BLaER1 treated with 17β-estradiol and CSF1 and Interleukin-3, amounts not matched to agents 10 nM and 100 nM (cell line): ENCODE results near the gene XRN2.
A peak's percentile ranks its signal among the peaks of the same experiment; 100 is the strongest.

Experiments
- H3K27ac ChIP-seq, 11 experiments: shearing (Covaris generic); formaldehyde crosslinking; 2 replicates each; pipeline ENCODE4 v1.8.1; 2022
- H3K27me3 ChIP-seq, 11 experiments: shearing (Covaris generic); formaldehyde crosslinking; 2 replicates each; pipeline ENCODE4 v1.8.1; 2022
- H3K36me3 ChIP-seq, 11 experiments: shearing (Covaris generic); formaldehyde crosslinking; 2 replicates each; pipeline ENCODE4 v1.8.1; 2022
- H3K4me1 ChIP-seq, 10 experiments: shearing (Covaris generic); formaldehyde crosslinking; 2 replicates each; pipeline ENCODE4 v1.8.1; 2022
- H3K4me2 ChIP-seq, 11 experiments: shearing (Covaris generic); formaldehyde crosslinking; 2 replicates each; pipeline ENCODE4 v1.8.1; 2022
- H3K4me3 ChIP-seq, 10 experiments: shearing (Covaris generic); formaldehyde crosslinking; 2 replicates each; pipeline ENCODE4 v1.8.1; 2022
- H3K9ac ChIP-seq, 11 experiments: shearing (Covaris generic); formaldehyde crosslinking; 2 replicates each; pipeline ENCODE4 v1.8.1; 2022
- H3K9me3 ChIP-seq, 11 experiments: shearing (Covaris generic); formaldehyde crosslinking; replicated peaks in 1 of 11; 2 replicates each; pipeline ENCODE4 v1.8.1; 2022
- H4K20me1 ChIP-seq, 11 experiments: shearing (Covaris generic); formaldehyde crosslinking; 2 replicates each; pipeline ENCODE4 v1.8.1; 2022
- Cebpa-rat ChIP-seq, 11 experiments: shearing (Covaris generic); IDR thresholded peaks; 2 replicates each; pipeline ENCODE4 v1.8.1; 2022

Gene XRN2

GRCh38 chr20:21309678-21310467, 6.7 kb downstream of the XRN2 start:
- Histone ChIP-seq H3K36me3 (peaks cover 24 to 77% (median 72%) of the 10 kb centered on the region in 11 experiments), H3K4me1 (peaks cover 2 to 73% (median 10%) of the 10 kb centered on the region in 10 experiments; a peak in 19 of 20 replicates), H3K9me3 (peaks cover 4 to 57% (median 34%) of the 10 kb centered on the region in 11 experiments; a peak in 21 of 22 replicates), H3K9ac (no peak overlapping the region), H3K4me2 (peak overlapping the region in 4 of 11 experiments; percentile 8 to 79 (median 24); a peak in 5 of 22 replicates), H4K20me1 (peaks cover 64 to 76% (median 74%) of the 10 kb centered on the region in 11 experiments; a peak in 21 of 22 replicates), H3K27me3 (no peaks in the 10 kb centered on the region), H3K27ac (no peak overlapping the region), H3K4me3 (no peak overlapping the region)
- TF ChIP-seq Cebpa-rat (IDR thresholded peaks at IDR 0.05): no peak

- Histone ChIP-seq H3K27ac (no peak overlapping the region), H4K20me1 (peaks cover 89 to 100% (median 100%) of the 10 kb centered on the region in 11 experiments; a peak in 21 of 22 replicates), H3K27me3 (no peaks in the 10 kb centered on the region), H3K9me3 (peaks cover 4 to 80% (median 60%) of the 10 kb centered on the region in 11 experiments; a peak in 21 of 22 replicates), H3K4me1 (peaks cover 0 to 93% (median 13%) of the 10 kb centered on the region in 10 experiments; a peak in 17 of 20 replicates), H3K4me2 (peak overlapping the region in 3 of 11 experiments; percentile 0 to 90 (median 79); a peak in 5 of 22 replicates), H3K36me3 (peaks cover 28 to 92% (median 77%) of the 10 kb centered on the region in 11 experiments), H3K9ac (no peak overlapping the region), H3K4me3 (no peak overlapping the region)
- TF ChIP-seq Cebpa-rat (IDR thresholded peaks at IDR 0.05): no peak
Observed at GRCh38 chr20:21312813-21313474, 9.8 kb downstream of the XRN2 start.

DNA sequence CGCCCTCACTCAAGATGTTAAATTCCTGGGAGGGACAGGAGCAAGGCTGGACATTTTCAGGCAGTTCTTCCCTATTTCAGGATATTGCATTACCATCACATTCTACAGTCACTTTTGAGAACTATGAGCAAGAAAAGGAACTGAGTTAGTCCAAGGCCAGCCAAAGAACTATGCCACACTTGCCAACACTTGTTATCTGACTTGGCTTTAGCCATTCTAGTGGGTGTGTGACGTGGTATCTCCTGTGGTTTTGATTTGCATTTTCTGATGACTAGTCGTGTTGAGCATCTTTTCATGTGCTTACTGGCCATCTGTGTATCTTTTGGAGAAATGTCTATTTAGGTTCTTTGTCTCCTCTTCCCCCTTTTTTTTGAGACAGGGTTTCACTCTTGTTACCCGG, 12.0 kb downstream of the XRN2 start:
- peak overlapping the region in 9 of 11 experiments; percentile 12 to 90 (median 36); a peak in 13 of 22 replicates for H3K4me2 ChIP-seq
- no peaks in the 10 kb centered on the region for H3K27me3 ChIP-seq
- peaks cover 9 to 87% (median 74%) of the 10 kb centered on the region in 11 experiments; a peak in 20 of 22 replicates for H3K9me3 ChIP-seq
- H3K4me3 ChIP-seq: 0 out of 20 replicates have a peak overlapping the region, but pooled peaks of 1 of the 10 experiments have one; percentile 0
- peaks cover 78 to 100% (median 98%) of the 10 kb centered on the region in 11 experiments; a peak in 21 of 22 replicates for H4K20me1 ChIP-seq
- peak overlapping the region in 2 of 11 experiments; percentile 40 to 59; a peak in 3 of 22 replicates for H3K9ac ChIP-seq
- peaks cover 0 to 71% (median 13%) of the 10 kb centered on the region in 10 experiments; a peak in 17 of 20 replicates for H3K4me1 ChIP-seq
- no peak for TF ChIP-seq Cebpa-rat (IDR thresholded peaks at IDR 0.05)
- H3K36me3 ChIP-seq: peaks cover 19 to 77% (median 63%) of the 10 kb centered on the region in 11 experiments; a peak in 21 of 22 replicates
- H3K27ac ChIP-seq: peak overlapping the region in 4 of 11 experiments; percentile 12 to 76 (median 63); a peak in 6 of 22 replicates

- Histone ChIP-seq H4K20me1 (peaks cover 75 to 100% (median 97%) of the 10 kb centered on the region in 11 experiments), H3K4me2 (peak overlapping the region in 1 of 11 experiments; percentile 76; a peak in 2 of 22 replicates), H3K27me3 (no peaks in the 10 kb centered on the region), H3K9me3 (peaks cover 33 to 67% (median 58%) of the 10 kb centered on the region in 11 experiments), H3K36me3 (peaks cover 18 to 74% (median 55%) of the 10 kb centered on the region in 11 experiments; a peak in 21 of 22 replicates), H3K4me3 (no peak overlapping the region), H3K4me1 (peaks cover 12 to 53% (median 26%) of the 10 kb centered on the region in 10 experiments; a peak in 18 of 20 replicates), H3K9ac (no peak overlapping the region), H3K27ac (no peak overlapping the region)
- no peak for TF ChIP-seq Cebpa-rat (IDR thresholded peaks at IDR 0.05)
Observed at GRCh38 chr20:21322083-21322710, 19.1 kb downstream of the XRN2 start.

DNA sequence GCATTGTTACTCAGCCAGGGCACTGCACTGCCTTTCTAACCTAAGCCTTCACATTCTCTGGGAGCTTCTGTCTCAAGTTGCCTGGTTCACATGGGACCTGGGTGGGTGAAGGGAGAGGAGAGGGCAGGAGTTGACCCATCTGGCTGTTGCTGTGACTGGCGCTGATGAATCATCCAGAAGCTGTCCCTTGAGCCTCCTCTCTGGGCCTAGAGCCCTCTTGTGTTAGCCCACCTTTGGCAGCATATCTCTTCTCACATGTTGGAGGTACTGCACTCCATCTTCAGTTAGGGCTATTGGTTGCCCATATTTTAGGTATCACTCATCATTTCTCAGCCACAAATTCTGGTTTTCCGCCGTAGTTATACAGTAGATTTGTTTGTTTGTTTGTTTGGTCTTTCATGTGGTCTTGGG, 19.8 kb downstream of the XRN2 start:
- H4K20me1 ChIP-seq: peaks cover 71 to 100% (median 97%) of the 10 kb centered on the region in 11 experiments
- peaks cover 14 to 74% (median 58%) of the 10 kb centered on the region in 11 experiments; a peak in 21 of 22 replicates for H3K36me3 ChIP-seq
- peaks cover 12 to 59% (median 26%) of the 10 kb centered on the region in 10 experiments; a peak in 18 of 20 replicates for H3K4me1 ChIP-seq

GRCh38 chr20:21323640-21324039, 20.5 kb downstream of the XRN2 start:
- H3K4me2 ChIP-seq: peak overlapping the region in 4 of 11 experiments; percentile 60 to 87 (median 79); a peak in 8 of 22 replicates
- peaks cover 33 to 55% (median 46%) of the 10 kb centered on the region in 11 experiments for H3K9me3 ChIP-seq
- H3K27ac ChIP-seq: peak overlapping the region in 2 of 11 experiments; percentile 45 to 50; a peak in 4 of 22 replicates
- peaks cover 12 to 59% (median 26%) of the 10 kb centered on the region in 10 experiments; a peak in 18 of 20 replicates for H3K4me1 ChIP-seq
- H3K4me3 ChIP-seq: no peak overlapping the region
- no peaks in the 10 kb centered on the region for H3K27me3 ChIP-seq
- no peak overlapping the region for H3K9ac ChIP-seq
- TF ChIP-seq Cebpa-rat (IDR thresholded peaks at IDR 0.05): no peak
- peaks cover 78 to 100% (median 97%) of the 10 kb centered on the region in 11 experiments for H4K20me1 ChIP-seq
- H3K36me3 ChIP-seq: peaks cover 21 to 81% (median 63%) of the 10 kb centered on the region in 11 experiments

More for the DNA sequence above, 19.8 kb downstream of the XRN2 start:
- Histone ChIP-seq H3K9me3 (peaks cover 33 to 60% (median 52%) of the 10 kb centered on the region in 11 experiments), H3K27ac (peak overlapping the region in 2 of 11 experiments; percentile 21 to 28; a peak in 3 of 22 replicates), H3K9ac (no peak overlapping the region), H3K27me3 (no peaks in the 10 kb centered on the region), H3K4me3 (no peak overlapping the region), H3K4me2 (peak overlapping the region in 4 of 11 experiments; percentile 1 to 87 (median 79); a peak in 8 of 22 replicates)
- no peak for TF ChIP-seq Cebpa-rat (IDR thresholded peaks at IDR 0.05)

DNA sequence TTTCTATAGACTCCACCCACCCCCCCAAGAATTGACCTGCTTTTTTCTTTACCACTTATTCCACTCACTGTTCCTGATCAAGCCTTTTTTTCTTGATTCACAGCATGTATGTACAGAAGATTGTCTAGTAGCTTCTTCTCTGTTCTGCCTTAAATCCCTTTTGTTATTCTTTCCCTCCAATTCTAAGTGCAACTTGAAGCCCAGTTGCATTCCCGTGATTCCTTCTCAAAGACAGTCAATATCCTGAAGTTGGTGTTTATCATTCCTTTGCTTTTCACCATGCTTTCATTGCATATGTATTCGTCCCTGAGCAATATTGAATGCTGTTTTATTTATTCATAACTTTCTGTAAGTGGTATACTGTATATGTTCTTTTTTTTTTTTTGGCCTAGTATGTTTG, 21.0 kb downstream of the XRN2 start:
- peaks cover 81 to 100% (median 97%) of the 10 kb centered on the region in 11 experiments for H4K20me1 ChIP-seq
- TF ChIP-seq Cebpa-rat (IDR thresholded peaks at IDR 0.05): no peak
- no peak overlapping the region for H3K4me3 ChIP-seq
- H3K27ac ChIP-seq: peak overlapping the region in 2 of 11 experiments; percentile 45 to 50; a peak in 5 of 22 replicates
- no peak overlapping the region for H3K9ac ChIP-seq
- peak overlapping the region in 4 of 11 experiments; percentile 60 to 87 (median 79); a peak in 9 of 22 replicates for H3K4me2 ChIP-seq
- peaks cover 26 to 86% (median 63%) of the 10 kb centered on the region in 11 experiments for H3K36me3 ChIP-seq
- peaks cover 12 to 59% (median 26%) of the 10 kb centered on the region in 10 experiments; a peak in 18 of 20 replicates for H3K4me1 ChIP-seq
- peaks cover 33 to 50% (median 41%) of the 10 kb centered on the region in 11 experiments for H3K9me3 ChIP-seq
- no peaks in the 10 kb centered on the region for H3K27me3 ChIP-seq
